IPS-15b (cell line): Measurements from ENCODE around the gene PYY.

ENCODE experiments used
- H3K27me3 ChIP-seq: one replicate; pipeline ENCODE4 v1.6.1; 2013; ENCODE audit warnings: low read length; ENCODE audit not compliant: control insufficient read depth, insufficient read depth
- H3K36me3 ChIP-seq: one replicate; pipeline ENCODE4 v1.6.1; 2013; ENCODE audit warnings: low read length; ENCODE audit not compliant: control insufficient read depth, insufficient read depth
- H3K4me1 ChIP-seq: one replicate; pipeline ENCODE4 v1.6.1; 2013; ENCODE audit warnings: mild to moderate bottlenecking, low read length; ENCODE audit not compliant: control insufficient read depth, insufficient read depth
- H3K4me3 ChIP-seq: one replicate; pipeline ENCODE4 v1.5.1; 2013; ENCODE audit warnings: low read depth, low read length
- H3K9ac ChIP-seq: one replicate; pipeline ENCODE4 v1.6.1; 2013; ENCODE audit warnings: low read depth, mild to moderate bottlenecking, low read length
- H3K9me3 ChIP-seq: one replicate; pipeline ENCODE4 v1.6.1; 2013; ENCODE audit warnings: mild to moderate bottlenecking, low read length; ENCODE audit not compliant: control insufficient read depth, insufficient read depth

Gene PYY

DNA sequence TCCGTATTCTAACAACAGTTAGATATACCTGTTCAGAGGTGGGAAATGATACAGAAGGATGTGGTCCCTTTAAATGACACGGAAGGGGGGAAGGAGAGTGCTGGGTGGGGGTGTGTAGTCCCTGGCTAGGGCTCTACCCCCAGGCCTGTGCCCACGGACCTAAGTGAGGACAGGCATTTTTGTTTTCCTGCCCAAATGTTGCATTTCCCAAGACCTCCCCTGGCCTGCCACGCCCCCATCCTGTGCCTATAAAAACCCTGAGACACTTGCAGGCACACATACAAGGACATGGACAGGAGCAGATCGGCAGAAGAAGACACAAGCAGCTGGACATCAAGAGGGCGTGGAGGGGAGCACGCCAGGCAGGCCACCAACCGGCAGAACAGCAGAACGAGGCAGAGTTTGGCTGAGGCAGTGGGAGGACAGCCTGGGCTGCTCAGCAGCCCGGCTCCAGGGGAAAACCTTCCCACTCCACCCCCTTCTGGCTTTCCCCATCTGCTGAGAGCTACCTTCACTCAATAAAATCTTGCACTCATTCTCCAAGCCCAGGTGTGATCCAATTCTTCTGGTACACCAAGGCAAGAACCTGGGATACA, 33.1 kb downstream of the PYY start:
- H3K9me3 ChIP-seq, result no peaks in the 10 kb centered on the region
- no peak overlapping the region for H3K4me3 ChIP-seq
- peaks cover 27% of the 10 kb centered on the region for H3K27me3 ChIP-seq

DNA sequence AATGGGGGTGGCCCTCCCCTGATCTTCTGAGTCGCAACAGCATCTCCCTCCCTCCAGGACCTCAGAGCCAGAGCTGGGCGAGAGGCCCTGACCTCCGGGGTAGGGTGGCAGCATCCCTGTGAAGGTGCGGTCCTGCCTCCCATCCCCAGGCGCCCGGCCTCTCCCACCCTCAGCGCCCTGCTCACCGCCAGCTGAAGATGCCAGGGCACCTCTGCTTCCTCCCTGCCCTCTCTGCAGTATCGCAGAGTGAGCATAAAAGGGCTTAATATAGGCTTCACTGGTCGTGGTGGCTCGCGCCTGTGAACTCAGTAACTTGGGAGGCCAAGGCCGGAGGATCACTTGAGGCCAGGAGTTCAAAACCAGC, 35.7 kb downstream of the PYY start:
- no peak overlapping the region for H3K4me3 ChIP-seq
- H3K4me1 ChIP-seq, result peaks cover 12% of the 10 kb centered on the region
- H3K9me3 ChIP-seq, result no peaks in the 10 kb centered on the region
- H3K9ac ChIP-seq, result no peak overlapping the region
- no peaks in the 10 kb centered on the region for H3K36me3 ChIP-seq
- H3K27me3 ChIP-seq, result peaks cover 14% of the 10 kb centered on the region

More for the DNA sequence above, 33.1 kb downstream of the PYY start:
- Histone ChIP-seq H3K9ac (no peak overlapping the region), H3K4me1 (peaks cover 11% of the 10 kb centered on the region), H3K36me3 (no peaks in the 10 kb centered on the region)

DNA sequence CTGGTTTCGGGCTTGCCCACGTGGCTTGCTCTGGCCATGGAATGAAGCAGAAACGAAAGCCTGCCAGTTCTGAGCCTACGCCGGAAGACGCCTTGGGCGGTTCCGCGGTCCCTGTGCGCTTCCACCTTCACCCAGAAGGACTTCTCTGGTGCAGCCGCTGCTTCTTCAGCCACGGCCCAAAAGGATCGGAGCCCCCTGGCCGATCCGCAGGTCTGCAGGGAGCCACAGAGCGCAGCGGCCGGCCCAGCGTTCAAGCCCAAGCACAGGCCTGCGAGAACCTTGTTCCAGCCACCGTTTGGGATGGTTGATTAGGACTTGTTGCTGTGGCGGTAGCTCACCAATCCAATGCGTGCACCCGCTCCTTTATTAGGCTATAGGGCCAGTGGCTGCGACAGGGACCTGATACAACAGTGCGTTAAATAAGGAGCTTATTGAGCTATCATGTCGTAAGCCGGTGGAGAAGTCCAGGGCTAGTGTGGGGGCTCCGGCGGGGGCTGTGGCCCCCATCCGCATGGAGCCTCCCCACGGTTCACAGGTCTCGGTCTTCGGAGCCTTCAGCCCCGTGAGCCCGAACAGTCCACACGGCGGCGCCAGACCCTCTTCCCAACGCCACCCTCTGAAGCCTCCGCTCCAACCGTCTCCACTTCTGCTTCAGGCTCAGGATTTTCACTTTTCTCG, 36.3 kb downstream of the PYY start:
- no peaks in the 10 kb centered on the region for H3K36me3 ChIP-seq
- H3K4me1 ChIP-seq, result peaks cover 12% of the 10 kb centered on the region
- H3K9me3 ChIP-seq, result no peaks in the 10 kb centered on the region
- H3K4me3 ChIP-seq, result peak overlapping the region; percentile 36
- peaks cover 15% of the 10 kb centered on the region for H3K27me3 ChIP-seq
- H3K9ac ChIP-seq, result no peak overlapping the region

DNA sequence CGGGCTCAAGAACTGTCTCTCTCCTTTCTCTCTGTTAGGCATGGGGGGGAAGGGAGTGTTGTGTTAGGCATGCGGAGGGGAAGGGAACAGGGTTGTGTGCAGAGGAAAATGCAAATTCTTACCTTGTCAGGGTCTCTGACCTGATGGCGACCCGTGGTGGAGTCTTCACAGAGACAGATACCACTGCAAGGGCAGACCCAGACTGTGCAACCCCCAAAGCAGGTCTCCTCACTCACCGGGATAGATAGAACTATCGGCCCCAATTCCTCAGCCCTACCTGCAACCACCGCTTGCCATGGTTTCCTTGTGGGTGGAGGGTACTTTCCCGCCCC, 36.8 kb downstream of the PYY start:
- Histone ChIP-seq H3K4me3 (peak overlapping the region; percentile 36), H3K36me3 (no peaks in the 10 kb centered on the region), H3K27me3 (peaks cover 17% of the 10 kb centered on the region), H3K9me3 (no peaks in the 10 kb centered on the region), H3K9ac (no peak overlapping the region), H3K4me1 (peaks cover 12% of the 10 kb centered on the region)

DNA sequence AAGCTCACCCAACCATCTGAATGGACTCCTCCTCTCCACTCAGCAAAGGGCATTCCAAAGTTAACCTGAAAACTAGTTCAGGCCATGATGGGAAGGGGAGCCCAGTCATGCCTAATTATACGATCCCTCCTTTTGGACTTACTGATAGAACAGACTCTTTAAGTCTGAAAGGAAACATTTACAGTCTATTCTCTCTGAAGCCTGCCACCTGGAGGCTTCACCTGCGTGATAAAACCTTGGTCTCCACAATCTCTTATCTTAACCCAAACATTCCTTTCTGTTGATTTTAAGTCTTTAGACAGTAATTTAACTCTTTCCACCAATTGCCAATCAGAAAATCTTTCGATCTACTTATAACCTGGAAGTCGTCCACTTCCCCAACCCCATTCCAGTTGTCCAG, 37.4 kb downstream of the PYY start:
- H3K4me1 ChIP-seq, result peaks cover 12% of the 10 kb centered on the region
- H3K9me3 ChIP-seq, result no peaks in the 10 kb centered on the region
- peak overlapping the region; percentile 36 for H3K4me3 ChIP-seq
- no peak overlapping the region for H3K9ac ChIP-seq
- peaks cover 17% of the 10 kb centered on the region for H3K27me3 ChIP-seq
- no peaks in the 10 kb centered on the region for H3K36me3 ChIP-seq

DNA sequence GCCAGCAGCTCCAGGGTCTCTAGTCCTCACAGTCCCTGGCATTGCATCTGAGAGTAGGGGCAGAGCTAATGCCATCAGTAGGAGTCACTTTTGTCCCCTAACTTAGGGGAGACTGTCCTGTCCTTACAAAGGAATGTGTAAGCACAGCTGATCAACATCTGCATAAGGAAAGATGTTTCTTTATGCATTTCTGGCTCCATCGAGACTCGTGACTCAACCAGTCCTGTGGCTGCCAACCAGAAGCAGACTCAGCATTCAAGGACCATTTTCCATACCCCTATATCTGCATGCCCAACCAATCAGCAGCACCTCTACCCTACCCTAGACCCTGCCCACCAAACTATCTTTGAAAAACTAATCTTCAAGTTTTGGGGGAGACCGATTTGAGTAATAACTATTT, 38.2 kb downstream of the PYY start:
- H3K4me3 ChIP-seq, result no peak overlapping the region
- H3K27me3 ChIP-seq, result peaks cover 17% of the 10 kb centered on the region
- H3K4me1 ChIP-seq, result peaks cover 12% of the 10 kb centered on the region

DNA sequence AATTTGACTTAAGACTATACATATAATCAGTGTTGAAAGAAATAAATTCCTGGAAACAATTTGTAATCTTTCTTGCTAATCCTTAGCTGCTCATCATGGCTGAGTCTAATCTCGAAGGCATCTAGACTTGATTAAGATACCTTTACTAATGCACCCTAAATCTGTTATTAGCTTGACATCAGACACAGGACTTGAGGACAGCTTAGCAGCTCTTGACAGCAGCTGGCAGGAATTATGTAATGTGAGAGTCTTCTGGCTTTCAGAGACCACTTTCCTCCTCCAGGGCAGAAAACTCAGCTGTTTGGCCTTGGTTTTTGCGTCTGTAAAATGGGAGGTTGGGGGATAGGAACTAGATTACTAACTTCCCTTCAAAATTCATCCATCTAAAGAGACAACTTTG, 39.3 kb downstream of the PYY start:
- peaks cover 12% of the 10 kb centered on the region for H3K4me1 ChIP-seq
- no peaks in the 10 kb centered on the region for H3K9me3 ChIP-seq
- no peak overlapping the region for H3K9ac ChIP-seq

More for the DNA sequence above, 38.2 kb downstream of the PYY start:
- no peak overlapping the region for H3K9ac ChIP-seq
- H3K9me3 ChIP-seq, result no peaks in the 10 kb centered on the region
- no peaks in the 10 kb centered on the region for H3K36me3 ChIP-seq

DNA sequence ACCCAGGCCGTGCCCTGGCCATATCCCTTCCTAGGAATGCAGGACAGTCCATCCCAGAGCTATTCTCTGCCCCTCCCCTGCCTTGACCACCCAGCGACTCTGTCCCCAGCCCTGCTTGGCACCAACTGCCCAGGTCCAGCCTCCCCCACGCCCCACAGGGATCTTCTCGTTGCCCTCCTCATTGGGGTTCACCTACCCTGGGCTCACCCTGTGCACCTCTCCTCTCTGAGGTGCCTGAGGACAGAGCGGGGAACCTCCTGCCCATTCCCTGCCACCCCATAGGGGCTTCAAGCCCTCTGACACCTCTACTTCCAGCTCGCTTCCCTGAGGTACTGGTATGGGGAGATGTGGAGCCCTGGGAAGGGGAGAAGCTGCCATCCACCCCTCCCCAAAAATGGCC, 40.2 kb downstream of the PYY start:
- H3K27me3 ChIP-seq, result peaks cover 31% of the 10 kb centered on the region
- no peak overlapping the region for H3K4me3 ChIP-seq
- H3K9ac ChIP-seq, result no peak overlapping the region
- H3K36me3 ChIP-seq, result no peaks in the 10 kb centered on the region
- H3K4me1 ChIP-seq, result peaks cover 12% of the 10 kb centered on the region
- H3K9me3 ChIP-seq, result no peaks in the 10 kb centered on the region

More for the DNA sequence above, 39.3 kb downstream of the PYY start:
- Histone ChIP-seq H3K27me3 (peaks cover 24% of the 10 kb centered on the region), H3K36me3 (no peaks in the 10 kb centered on the region), H3K4me3 (no peak overlapping the region)

DNA sequence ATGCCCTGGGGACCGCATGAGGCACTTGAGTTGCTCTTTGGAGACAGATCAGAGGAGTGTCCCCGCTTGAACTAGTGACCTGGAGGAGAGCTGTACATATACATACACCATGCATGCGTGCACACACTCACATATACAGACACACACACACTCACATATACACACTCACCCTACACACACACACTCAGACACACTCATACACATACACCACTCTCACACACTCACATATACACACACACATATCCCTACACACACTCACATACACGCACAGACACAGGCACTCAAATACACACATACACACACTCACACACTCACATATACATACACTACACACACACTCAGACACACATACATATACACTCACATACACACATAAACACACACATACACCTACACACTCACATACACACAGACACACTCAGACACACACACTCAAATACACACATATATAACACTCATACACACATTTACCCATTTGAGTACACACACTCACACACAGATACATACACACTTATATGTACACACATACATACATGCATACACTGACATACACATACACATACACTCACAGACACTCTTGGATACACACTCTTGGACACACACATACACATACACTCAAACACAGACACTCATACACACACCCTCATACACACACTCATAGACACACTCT, 41.0 kb downstream of the PYY start:
- Histone ChIP-seq H3K36me3 (no peaks in the 10 kb centered on the region), H3K4me3 (no peak overlapping the region), H3K27me3 (peaks cover 35% of the 10 kb centered on the region), H3K9ac (no peak overlapping the region), H3K9me3 (no peaks in the 10 kb centered on the region), H3K4me1 (peaks cover 12% of the 10 kb centered on the region)

DNA sequence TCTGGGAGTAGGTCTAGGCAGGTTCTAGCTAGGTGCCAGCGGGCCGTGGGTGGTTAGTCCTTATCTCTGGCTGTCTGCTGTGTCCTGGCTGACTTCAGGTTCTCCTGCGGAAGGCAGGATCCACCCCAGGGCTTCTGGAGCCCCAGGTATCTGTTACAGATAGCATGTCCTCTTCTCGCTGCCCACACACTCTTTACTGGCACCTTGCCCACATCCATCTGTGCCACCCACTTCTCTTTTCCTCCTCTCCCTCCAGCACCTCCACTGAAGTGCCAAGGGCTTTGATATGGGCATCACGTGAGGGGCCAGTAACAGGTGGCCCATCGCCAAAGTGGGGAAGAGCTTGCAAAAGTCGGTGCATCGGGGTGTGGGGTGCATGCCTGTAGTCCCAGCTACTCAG, 41.8 kb downstream of the PYY start:
- Histone ChIP-seq H3K9me3 (no peaks in the 10 kb centered on the region), H3K27me3 (peaks cover 34% of the 10 kb centered on the region), H3K4me3 (no peak overlapping the region), H3K9ac (no peak overlapping the region), H3K36me3 (no peaks in the 10 kb centered on the region), H3K4me1 (peaks cover 9% of the 10 kb centered on the region)

DNA sequence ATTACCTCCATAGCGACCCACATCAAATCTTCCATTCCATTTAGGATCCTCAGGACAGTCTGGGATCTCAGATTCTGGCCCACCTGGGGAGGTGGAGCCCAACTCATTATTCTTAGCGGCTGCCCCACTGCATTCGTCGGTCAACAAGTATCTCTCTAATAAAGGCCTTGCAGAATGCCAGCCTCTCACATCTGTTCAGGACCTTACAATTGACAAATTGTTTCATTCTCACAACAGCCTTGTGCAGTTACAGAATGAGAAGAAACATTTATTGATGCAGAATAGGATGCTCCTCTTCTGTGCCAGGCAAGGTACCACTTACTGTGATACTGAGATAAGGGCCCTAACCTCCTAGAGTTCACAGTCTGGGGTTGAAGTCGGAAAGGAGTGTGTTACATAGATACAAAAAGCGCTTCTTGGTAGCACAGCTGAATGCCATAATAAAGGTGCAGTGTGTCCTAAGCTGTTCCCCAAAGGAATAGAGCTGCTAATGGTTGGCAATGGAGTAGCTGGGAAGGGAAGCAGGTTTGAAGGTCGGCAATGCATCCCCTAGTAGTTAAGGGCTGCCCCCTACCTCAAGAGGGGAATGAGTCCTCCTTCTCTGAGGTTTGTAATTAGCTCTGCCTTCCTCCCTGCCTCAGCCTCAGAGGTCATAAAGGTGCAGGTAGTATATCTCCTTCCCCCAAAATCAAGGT, 44.1 kb downstream of the PYY start:
- H3K4me3 ChIP-seq, result no peak overlapping the region
- H3K36me3 ChIP-seq, result no peaks in the 10 kb centered on the region
- no peak overlapping the region for H3K9ac ChIP-seq
- H3K9me3 ChIP-seq, result no peaks in the 10 kb centered on the region
- peaks cover 10% of the 10 kb centered on the region for H3K4me1 ChIP-seq
- peaks cover 40% of the 10 kb centered on the region for H3K27me3 ChIP-seq
